CD4-positive, alpha-beta T cell treated with Interleukin-2 at 100 ng/mL for 4 hours (primary cell): ENCODE measurements around the gene IL19.
A peak's percentile ranks its signal among the peaks of the same experiment; 100 is the strongest.

Source experiments
- DNase-seq: peaks from one replicate; pipeline ENCODE4 v3.0.0-alpha.2; 2020; ENCODE audit warnings: low spot score

The IL19 gene

GRCh38 chr1:206800891-206801290, 30.3 kb downstream of the IL19 start:
- DNase-seq: no peak

GRCh38 chr1:206801467-206801866, 30.9 kb downstream of the IL19 start:
- no peak for DNase-seq

GRCh38 chr1:206802401-206802800, 31.8 kb downstream of the IL19 start:
- DNase-seq: peak; percentile 29

- peak; percentile 89 for DNase-seq
Measured at GRCh38 chr1:206803221-206803730, 32.7 kb downstream of the IL19 start.

- no peak for DNase-seq
Measured at GRCh38 chr1:206804156-206804737, 33.7 kb downstream of the IL19 start.

- DNase-seq: no peak
Measured at GRCh38 chr1:206805357-206805756, 34.8 kb downstream of the IL19 start.

- peak; percentile 64 for DNase-seq
Measured at GRCh38 chr1:206808615-206809014, 38.0 kb downstream of the IL19 start.

GRCh38 chr1:206809504-206810084, 39.0 kb downstream of the IL19 start:
- DNase-seq: peak; percentile 39

GRCh38 chr1:206812471-206812870, 41.9 kb downstream of the IL19 start:
- no peak for DNase-seq

GRCh38 chr1:206814716-206815341, 44.3 kb downstream of the IL19 start:
- DNase-seq: no peak

- peak; percentile 50 for DNase-seq
Measured at GRCh38 chr1:206816390-206817287, 46.1 kb downstream of the IL19 start.

- DNase-seq: no peak
Measured at GRCh38 chr1:206821493-206821892, 50.9 kb downstream of the IL19 start.

GRCh38 chr1:206823727-206824126, 53.2 kb downstream of the IL19 start:
- DNase-seq: no peak

- DNase-seq: no peak
Measured at GRCh38 chr1:206824331-206824730, 53.8 kb downstream of the IL19 start.

GRCh38 chr1:206826394-206826793, 55.8 kb downstream of the IL19 start:
- no peak for DNase-seq

GRCh38 chr1:206828061-206828460, 57.5 kb downstream of the IL19 start:
- no peak for DNase-seq

- DNase-seq: no peak
Measured at GRCh38 chr1:206828765-206829164, 58.2 kb downstream of the IL19 start.

- peak; percentile 10 for DNase-seq
Measured at GRCh38 chr1:206829282-206829681, 58.7 kb downstream of the IL19 start.

GRCh38 chr1:206829875-206830274, 59.3 kb downstream of the IL19 start:
- DNase-seq: no peak

- DNase-seq: no peak
Measured at GRCh38 chr1:206831650-206832049, 61.1 kb downstream of the IL19 start.

- no peak for DNase-seq
Measured at GRCh38 chr1:206832352-206832880, 61.8 kb downstream of the IL19 start.

GRCh38 chr1:206833106-206833680, 62.6 kb downstream of the IL19 start:
- no peak for DNase-seq
